Activated T-cell treated with anti-CD3 and anti-CD28 coated beads, Interleukin-2, amount 50 U/mL, for 4 hours (primary cell): ENCODE results near the gene PTGIR. TPM values are rescaled to one million over a fixed set of nuclear protein-coding genes. Genes with fewer than 3 reads are reported as not detected.
A peak's percentile ranks its signal among the peaks of the same experiment; 100 is the strongest.

ENCODE experiments used
- ATAC-seq, 2 donors: fragments of 200-7000 bp; cut with Tn5 transposase; one replicate each; pipeline ENCODE4 v1.10.0; 2021
- DNase-seq: peaks from one replicate; pipeline ENCODE4 v3.0.0-alpha.2; 2020
- H3K27me3 Mint-ChIP-seq: one replicate; pipeline ENCODE4 v1.8.0; 2021; ENCODE audit warnings: low read depth, mixed read lengths
- H3K36me3 Mint-ChIP-seq: one replicate; pipeline ENCODE4 v1.8.0; 2022; ENCODE audit warnings: mixed read lengths; ENCODE audit not compliant: insufficient read depth
- H3K4me1 Mint-ChIP-seq: one replicate; pipeline ENCODE4 v1.8.0; 2021; ENCODE audit warnings: low read depth, mixed read lengths
- H3K4me3 Mint-ChIP-seq: one replicate; pipeline ENCODE4 v1.8.0; 2021; ENCODE audit warnings: mild to moderate bottlenecking, moderate library complexity, mixed read lengths
- H3K9me3 Mint-ChIP-seq: one replicate; pipeline ENCODE4 v1.8.0; 2021; ENCODE audit warnings: mixed read lengths
- total RNA-seq, 3 donors: library from RNA; stranded (reverse); gene quantifications; one replicate each; pipeline ENCODE4 v1.2.1, GENCODE V29; 2021

PTGIR gene
- total RNA-seq, 3 donors from 2014 or later: 2.2 to 5.8 (median 4.3) TPM

GRCh38 chr19:46580247-46580646 lies 44.6 kb downstream of the PTGIR start:
- DNase-seq: no peak
- no peaks in the 10 kb centered on the region for H3K36me3 Mint-ChIP-seq
- ATAC-seq: no peak
- H3K4me3 Mint-ChIP-seq: no peak overlapping the region
- H3K4me1 Mint-ChIP-seq: peaks cover 16% of the 10 kb centered on the region
- H3K27me3 Mint-ChIP-seq: no peaks in the 10 kb centered on the region
- H3K9me3 Mint-ChIP-seq: no peaks in the 10 kb centered on the region

DNA sequence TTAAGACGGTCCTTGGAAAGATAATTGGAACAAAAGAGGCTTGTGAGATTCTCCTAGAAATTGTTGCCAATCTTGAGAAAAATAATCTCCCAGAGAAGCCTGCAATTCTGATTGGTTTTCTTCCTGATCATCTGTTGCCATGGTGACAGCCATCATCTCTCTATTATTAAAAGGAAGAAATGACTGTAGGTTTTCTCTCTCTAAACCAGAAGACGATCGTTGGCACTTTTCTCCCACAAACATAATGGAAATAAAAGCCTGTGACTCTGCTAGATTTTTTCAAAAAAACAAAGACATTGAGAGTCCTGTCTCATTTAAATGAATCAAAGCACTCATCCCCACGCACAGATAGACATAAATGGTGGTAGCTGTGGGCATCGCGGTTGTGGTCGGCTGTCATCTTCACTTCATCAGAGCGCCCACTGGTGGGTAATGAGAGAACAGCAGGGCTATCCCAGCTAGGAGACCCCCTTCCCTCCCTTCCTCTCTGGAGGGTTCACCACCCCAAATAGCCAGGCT lies 45.5 kb downstream of the PTGIR start:
- no peaks in the 10 kb centered on the region for H3K36me3 Mint-ChIP-seq
- H3K9me3 Mint-ChIP-seq: no peaks in the 10 kb centered on the region
- H3K27me3 Mint-ChIP-seq: no peaks in the 10 kb centered on the region
- no peak overlapping the region for H3K4me3 Mint-ChIP-seq
- ATAC-seq (peak; percentile 27 to 79), DNase-seq (peak; percentile 47)
- H3K4me1 Mint-ChIP-seq: peaks cover 20% of the 10 kb centered on the region

- no peaks in the 10 kb centered on the region for H3K27me3 Mint-ChIP-seq
- peaks cover 24% of the 10 kb centered on the region for H3K4me1 Mint-ChIP-seq
- no peaks in the 10 kb centered on the region for H3K36me3 Mint-ChIP-seq
- no peak overlapping the region for H3K4me3 Mint-ChIP-seq
- H3K9me3 Mint-ChIP-seq: no peaks in the 10 kb centered on the region
- ATAC-seq: no peak
- no peak for DNase-seq
Measured at GRCh38 chr19:46578450-46578849, 46.4 kb downstream of the PTGIR start.

- DNase-seq (peak; percentile 14), ATAC-seq (peak; percentile 76 to 90)
- no peaks in the 10 kb centered on the region for H3K36me3 Mint-ChIP-seq
- peaks cover 26% of the 10 kb centered on the region for H3K4me1 Mint-ChIP-seq
- no peaks in the 10 kb centered on the region for H3K27me3 Mint-ChIP-seq
- H3K9me3 Mint-ChIP-seq: no peaks in the 10 kb centered on the region
- no peak overlapping the region for H3K4me3 Mint-ChIP-seq
Measured at GRCh38 chr19:46574533-46574932, 50.4 kb downstream of the PTGIR start.

DNA sequence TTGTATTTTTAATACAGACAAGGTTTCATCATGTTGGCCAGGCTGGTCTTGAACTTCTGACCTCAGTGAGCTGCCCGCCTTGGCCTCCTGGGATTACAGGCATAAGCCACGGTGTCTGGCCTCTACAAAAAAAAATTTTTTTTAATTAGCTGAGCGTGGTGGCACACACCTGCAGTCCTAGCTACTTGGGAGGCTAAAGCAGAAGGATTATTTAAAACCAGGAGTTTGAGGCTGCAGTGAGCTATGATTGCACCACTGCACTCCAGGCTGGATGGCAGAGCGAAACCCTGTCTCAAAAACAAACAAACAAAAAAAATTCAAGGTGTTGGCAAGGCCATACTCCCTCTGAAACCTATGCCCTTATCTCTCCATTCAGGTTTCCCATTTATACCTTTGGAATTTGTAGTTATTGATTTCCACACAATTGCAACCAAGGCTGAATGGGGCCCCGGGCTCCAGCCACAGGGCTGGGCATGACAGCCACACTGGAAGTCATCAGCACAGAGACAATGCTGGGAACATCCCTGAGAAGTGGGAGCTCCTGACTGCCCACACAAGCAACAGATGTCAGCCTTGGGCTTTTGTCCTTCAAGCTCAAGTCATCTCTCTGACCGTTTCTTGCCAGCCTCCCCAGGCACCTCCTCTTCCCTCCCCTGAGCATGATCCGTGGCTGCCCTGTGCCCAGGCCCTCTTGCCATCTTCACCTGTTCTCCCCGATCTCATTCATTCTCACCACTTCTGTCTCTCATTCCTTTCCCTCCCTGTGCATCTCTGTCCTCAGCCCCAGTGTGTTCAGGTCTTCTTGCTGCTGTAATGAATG lies 51.0 kb downstream of the PTGIR start:
- no peaks in the 10 kb centered on the region for H3K9me3 Mint-ChIP-seq

DNA sequence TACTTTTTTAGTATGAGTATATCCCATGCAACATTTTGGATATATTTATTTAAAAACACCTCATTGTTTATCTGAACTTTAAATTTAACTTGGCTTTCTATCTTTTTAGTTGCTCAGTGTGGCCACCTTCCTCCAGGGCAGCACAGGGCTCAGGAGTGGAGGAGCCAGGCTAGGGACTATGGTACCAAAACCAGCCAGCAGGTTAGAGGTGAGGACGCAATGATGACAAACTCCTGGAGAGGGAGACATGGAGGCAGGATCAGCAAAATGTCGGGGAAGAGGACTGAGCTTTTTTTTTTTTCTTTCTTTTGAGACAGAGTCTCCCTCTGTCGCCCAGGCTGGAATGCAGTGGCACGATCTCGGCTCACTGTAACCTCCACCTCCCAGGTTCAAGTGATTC lies 53.4 kb downstream of the PTGIR start:
- Mint-ChIP-seq H3K27me3 (no peaks in the 10 kb centered on the region), H3K36me3 (no peaks in the 10 kb centered on the region), H3K4me3 (no peak overlapping the region), H3K9me3 (no peaks in the 10 kb centered on the region), H3K4me1 (peaks cover 17% of the 10 kb centered on the region)
- DNase-seq: no peak
- no peak for ATAC-seq

More for the DNA sequence above, 51.0 kb downstream of the PTGIR start:
- DNase-seq (no peak), ATAC-seq (peak; percentile 18 to 21)
- no peaks in the 10 kb centered on the region for H3K27me3 Mint-ChIP-seq
- peaks cover 21% of the 10 kb centered on the region for H3K4me1 Mint-ChIP-seq
- no peaks in the 10 kb centered on the region for H3K36me3 Mint-ChIP-seq
- no peak overlapping the region for H3K4me3 Mint-ChIP-seq

Other genes with a start within 250 kb of the PTGIR start
- gene CCDC8, start 211.5 kb downstream of the PTGIR start, total RNA-seq: under 1 TPM in 2 of 3 donors, not detected in 1; 0.05 to 0.08 TPM
- gene PNMA8C, start 196.2 kb downstream of the PTGIR start, total RNA-seq: not detected
- gene PNMA8A, start 153.5 kb downstream of the PTGIR start, total RNA-seq: under 1 TPM in 1 of 3 donors, not detected in 2; 0.41 TPM
- under 1 TPM; 0.05 to 0.11 (median 0.08) TPM for gene PNMA8B, start 129.2 kb downstream of the PTGIR start, total RNA-seq
- 100 to 1,000 TPM; 237 to 257 (median 239) TPM for gene CALM3, start 23.8 kb downstream of the PTGIR start, total RNA-seq
- 1 to 10 TPM; 1.5 to 2.6 (median 2.4) TPM for gene GNG8, start 11.1 kb upstream of the PTGIR start, total RNA-seq
- under 1 TPM; 0.50 to 0.71 (median 0.63) TPM for gene DACT3, start 36.1 kb upstream of the PTGIR start, total RNA-seq
- 10 to 100 TPM; 45.3 to 59.8 (median 58.1) TPM for gene PRKD2, start 92.0 kb upstream of the PTGIR start, total RNA-seq
- gene FKRP, start 121.0 kb upstream of the PTGIR start, total RNA-seq: 10 to 100 TPM; 26.0 to 31.2 (median 28.9) TPM
- 10 to 100 TPM; 91.3 to 98.0 (median 96.7) TPM for gene STRN4, start 121.4 kb upstream of the PTGIR start, total RNA-seq
- gene SLC1A5, start 163.5 kb upstream of the PTGIR start, total RNA-seq: 100 to 1,000 TPM; 349 to 439 (median 369) TPM
- 100 to 1,000 TPM; 106 to 130 (median 116) TPM for gene AP2S1, start 225.8 kb upstream of the PTGIR start, total RNA-seq
- gene ARHGAP35, start 235.9 kb upstream of the PTGIR start, total RNA-seq: 10 to 100 TPM; 14.3 to 15.5 (median 14.3) TPM